Liver (tissue), 3 donors: Measurements from ENCODE around the gene PDHA1.

ENCODE experiments used
- ATF3 ChIP-seq: IDR thresholded peaks from 2 replicates; pipeline ENCODE4 v1.6.1; 2016; ENCODE audit warnings: antibody characterized with exemption
- CTCF ChIP-seq: fragments of 150-350 bp; IDR thresholded peaks from 2 replicates; pipeline ENCODE4 v1.5.1; 2017; ENCODE audit warnings: improper control_type of control experiment, low read depth, low read length; ENCODE audit not compliant: missing input control
- JUND ChIP-seq, 2 donors: IDR thresholded peaks; 2 replicates each; pipeline ENCODE4 v1.6.1; 2016; ENCODE audit warnings: antibody characterized with exemption in 2 of 2
- MAX ChIP-seq: IDR thresholded peaks from 2 replicates; pipeline ENCODE4 v1.6.1; 2016; ENCODE audit warnings: antibody characterized with exemption
- RAD21 ChIP-seq, 2 donors: IDR thresholded peaks; 2 replicates each; pipeline ENCODE4 v1.6.1; 2016; ENCODE audit warnings: antibody characterized with exemption in 2 of 2, mild to moderate bottlenecking in 2 of 2
- REST ChIP-seq: IDR thresholded peaks from 2 replicates; pipeline ENCODE4 v1.6.1; 2016; ENCODE audit warnings: antibody characterized with exemption, mild to moderate bottlenecking
- SP1 ChIP-seq: IDR thresholded peaks from 2 replicates; pipeline ENCODE4 v1.6.1; 2018; ENCODE audit warnings: antibody characterized with exemption, mild to moderate bottlenecking
- donor health status: healthy.
- donor health status: healthy.

- no peak for TF ChIP-seq CTCF
- no peak for TF ChIP-seq ATF3
- no peak for TF ChIP-seq SP1
- TF ChIP-seq REST: no peak
- no peak for TF ChIP-seq RAD21 (IDR thresholded peaks at IDR 0.05)
- no peak for TF ChIP-seq JUND (IDR thresholded peaks at IDR 0.05)
- TF ChIP-seq MAX: no peak
Measured at GRCh38 chrX:19389227-19389845, 45.6 kb downstream of the PDHA1 start.
